ENCODE measurements around the gene MAD2L1BP.

DNA sequence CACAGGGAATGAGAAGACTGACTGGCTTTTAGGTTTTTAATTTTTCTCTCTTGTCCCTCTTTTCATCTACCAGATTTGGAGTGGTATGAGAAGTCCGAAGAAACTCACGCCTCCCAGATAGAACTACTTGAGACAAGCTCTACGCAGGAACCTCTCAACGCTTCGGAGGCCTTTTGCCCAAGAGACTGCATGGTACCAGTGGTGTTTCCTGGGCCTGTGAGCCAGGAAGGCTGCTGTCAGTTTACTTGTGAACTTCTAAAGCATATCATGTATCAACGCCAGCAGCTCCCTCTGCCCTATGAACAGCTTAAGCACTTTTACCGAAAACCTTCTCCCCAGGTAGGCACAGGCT lies 644 bp downstream of the MAD2L1BP start:
- TF ChIP-seq, protein P1, sequence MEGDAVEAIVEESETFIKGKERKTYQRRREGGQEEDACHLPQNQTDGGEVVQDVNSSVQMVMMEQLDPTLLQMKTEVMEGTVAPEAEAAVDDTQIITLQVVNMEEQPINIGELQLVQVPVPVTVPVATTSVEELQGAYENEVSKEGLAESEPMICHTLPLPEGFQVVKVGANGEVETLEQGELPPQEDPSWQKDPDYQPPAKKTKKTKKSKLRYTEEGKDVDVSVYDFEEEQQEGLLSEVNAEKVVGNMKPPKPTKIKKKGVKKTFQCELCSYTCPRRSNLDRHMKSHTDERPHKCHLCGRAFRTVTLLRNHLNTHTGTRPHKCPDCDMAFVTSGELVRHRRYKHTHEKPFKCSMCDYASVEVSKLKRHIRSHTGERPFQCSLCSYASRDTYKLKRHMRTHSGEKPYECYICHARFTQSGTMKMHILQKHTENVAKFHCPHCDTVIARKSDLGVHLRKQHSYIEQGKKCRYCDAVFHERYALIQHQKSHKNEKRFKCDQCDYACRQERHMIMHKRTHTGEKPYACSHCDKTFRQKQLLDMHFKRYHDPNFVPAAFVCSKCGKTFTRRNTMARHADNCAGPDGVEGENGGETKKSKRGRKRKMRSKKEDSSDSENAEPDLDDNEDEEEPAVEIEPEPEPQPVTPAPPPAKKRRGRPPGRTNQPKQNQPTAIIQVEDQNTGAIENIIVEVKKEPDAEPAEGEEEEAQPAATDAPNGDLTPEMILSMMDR (IDR thresholded peaks at IDR 0.05 in 2 of 3, conservative IDR thresholded peaks at IDR 0.05 in 1 of 3; ENCODE audit: borderline replicate concordance in 1 of 3, insufficient read depth in 1 of 3, low read depth in 2 of 3, low read length in 2 of 3), result no peak
- no peak for TF ChIP-seq SRF (IDR thresholded peaks at IDR 0.05; ENCODE audit: low read depth)
- TF ChIP-seq FOSL1 (IDR thresholded peaks at IDR 0.05; ENCODE audit: low read depth), result no peak
